ENCODE measurements around the gene DAZAP2.

The DAZAP2 gene

DNA sequence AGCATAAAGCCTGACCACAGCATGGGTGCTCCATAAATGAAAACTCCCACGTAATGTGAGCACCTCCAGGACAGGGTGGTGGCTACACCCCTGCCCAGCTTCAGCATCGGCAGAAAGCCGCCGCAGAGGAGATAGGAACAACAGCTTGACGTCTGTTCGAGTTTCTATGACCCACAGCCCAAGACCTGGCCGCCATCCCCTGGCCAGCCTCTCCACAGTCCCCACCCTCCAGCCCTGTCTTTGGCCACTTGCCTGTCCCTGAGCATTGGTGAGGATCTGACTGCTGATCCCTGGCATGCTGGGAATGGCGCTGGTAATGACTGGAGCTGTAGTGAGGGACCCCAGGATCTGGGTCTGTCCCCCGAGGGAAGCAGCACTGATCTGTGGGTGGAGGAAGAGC is 42.1 kb upstream of the DAZAP2 start:
- in situ Hi-C loops (cut with HindIII; ENCODE audit: low sequenced_read_pairs), result no loop called here

DNA sequence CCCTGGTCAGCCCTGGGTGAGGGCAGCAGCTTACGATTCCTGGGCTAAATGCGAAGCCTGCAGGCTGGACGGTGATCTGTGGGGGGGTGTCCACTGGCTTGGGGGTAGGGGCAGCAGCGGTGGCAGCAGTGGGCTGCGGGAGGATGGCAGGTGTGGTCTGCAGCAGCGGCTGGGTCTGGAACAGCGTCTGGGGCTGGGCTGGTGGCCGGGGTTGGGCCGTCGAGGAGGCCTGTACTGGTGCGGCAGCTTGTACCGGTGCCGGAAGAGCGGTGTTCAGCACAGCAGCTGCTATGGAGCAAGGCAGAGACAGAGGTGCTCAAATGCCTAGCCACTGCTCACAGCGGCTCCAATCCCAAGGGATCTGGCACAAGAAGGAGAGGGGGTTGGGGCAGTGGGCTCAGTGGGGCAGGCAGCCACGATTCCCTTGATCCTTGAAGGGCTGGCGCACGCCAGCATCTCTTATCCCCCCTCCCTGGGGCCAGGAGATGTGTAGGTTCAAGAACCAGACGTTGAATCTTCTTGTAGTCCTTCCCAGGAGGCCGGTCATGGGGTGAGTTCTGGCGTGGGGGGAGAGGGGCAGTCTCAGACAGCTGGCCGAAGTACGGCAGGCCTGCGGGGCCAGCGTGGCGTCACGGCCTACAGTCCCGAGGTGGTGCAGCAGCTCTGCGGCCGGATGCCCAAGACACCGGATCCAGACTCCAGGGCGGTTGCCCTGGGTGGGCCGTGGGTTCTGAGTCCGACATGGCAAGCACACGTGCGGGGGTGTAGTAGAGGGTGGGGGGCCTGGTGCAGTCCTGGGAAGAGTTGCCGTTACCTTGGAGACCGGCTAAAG is 40.7 kb upstream of the DAZAP2 start:
- DNase-seq (ENCODE audit: low read depth), result no peak
- no peak overlapping the region for H3K4me3 ChIP-seq (ENCODE audit: low read depth, low read length)
- TF ChIP-seq, protein P1, sequence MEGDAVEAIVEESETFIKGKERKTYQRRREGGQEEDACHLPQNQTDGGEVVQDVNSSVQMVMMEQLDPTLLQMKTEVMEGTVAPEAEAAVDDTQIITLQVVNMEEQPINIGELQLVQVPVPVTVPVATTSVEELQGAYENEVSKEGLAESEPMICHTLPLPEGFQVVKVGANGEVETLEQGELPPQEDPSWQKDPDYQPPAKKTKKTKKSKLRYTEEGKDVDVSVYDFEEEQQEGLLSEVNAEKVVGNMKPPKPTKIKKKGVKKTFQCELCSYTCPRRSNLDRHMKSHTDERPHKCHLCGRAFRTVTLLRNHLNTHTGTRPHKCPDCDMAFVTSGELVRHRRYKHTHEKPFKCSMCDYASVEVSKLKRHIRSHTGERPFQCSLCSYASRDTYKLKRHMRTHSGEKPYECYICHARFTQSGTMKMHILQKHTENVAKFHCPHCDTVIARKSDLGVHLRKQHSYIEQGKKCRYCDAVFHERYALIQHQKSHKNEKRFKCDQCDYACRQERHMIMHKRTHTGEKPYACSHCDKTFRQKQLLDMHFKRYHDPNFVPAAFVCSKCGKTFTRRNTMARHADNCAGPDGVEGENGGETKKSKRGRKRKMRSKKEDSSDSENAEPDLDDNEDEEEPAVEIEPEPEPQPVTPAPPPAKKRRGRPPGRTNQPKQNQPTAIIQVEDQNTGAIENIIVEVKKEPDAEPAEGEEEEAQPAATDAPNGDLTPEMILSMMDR (IDR thresholded peaks at IDR 0.05; ENCODE audit: low read depth, low read length, missing control alignments), result no peak
- in situ Hi-C loops (cut with HindIII; ENCODE audit: low sequenced_read_pairs), result no loop called here

More for the DNA sequence above, 42.1 kb upstream of the DAZAP2 start:
- TF ChIP-seq, protein P1 (IDR thresholded peaks at IDR 0.05; ENCODE audit: low read depth, low read length, missing control alignments), result no peak
- H3K4me3 ChIP-seq (ENCODE audit: low read depth, low read length), result no peak overlapping the region
- DNase-seq (ENCODE audit: low read depth), result no peak

DNA sequence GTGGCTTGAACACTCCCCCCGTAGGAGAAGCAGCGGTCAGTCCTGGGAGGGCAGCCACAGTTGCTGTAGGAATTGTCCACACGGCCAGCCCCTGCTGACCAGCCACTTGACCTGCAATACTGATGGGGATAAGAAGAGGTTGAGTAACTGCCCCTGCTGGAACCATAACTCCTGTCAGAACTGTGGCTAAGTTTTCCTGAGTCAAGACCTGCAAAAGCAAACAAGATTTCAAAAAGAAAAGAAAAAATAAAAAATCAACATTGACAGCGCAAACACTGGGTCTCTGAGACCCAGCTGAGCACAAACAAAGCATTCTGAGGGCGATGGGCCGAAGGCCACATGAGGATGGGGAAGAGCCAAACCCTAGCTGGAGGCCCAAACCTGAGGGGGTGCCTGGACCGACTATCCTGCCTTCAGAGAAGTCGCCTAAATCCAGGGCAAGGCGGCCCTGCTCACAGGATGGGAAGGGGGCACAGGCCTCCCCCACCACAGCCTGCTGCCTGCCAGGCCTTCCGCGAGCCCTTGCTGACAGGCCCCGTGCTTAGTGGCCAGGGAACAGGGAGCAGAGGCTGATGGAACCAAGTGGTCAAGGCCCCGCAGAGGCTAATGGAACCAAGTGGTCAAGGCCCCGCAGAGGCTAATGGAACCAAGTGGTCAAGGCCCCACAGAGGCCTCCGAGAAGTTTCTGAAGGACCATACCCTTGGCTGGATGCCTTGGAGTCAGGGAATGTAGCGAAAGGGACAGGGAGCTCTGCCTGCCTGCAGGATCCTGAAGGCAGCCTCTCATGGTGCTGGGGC is 39.9 kb upstream of the DAZAP2 start:
- H3K4me3 ChIP-seq (ENCODE audit: low read depth, low read length), result no peak overlapping the region
- TF ChIP-seq, protein P1 (IDR thresholded peaks at IDR 0.05; ENCODE audit: low read depth, low read length, missing control alignments), result no peak
- DNase-seq (ENCODE audit: low read depth), result no peak
- in situ Hi-C loops (cut with HindIII; ENCODE audit: low sequenced_read_pairs), result no loop called here

DNA sequence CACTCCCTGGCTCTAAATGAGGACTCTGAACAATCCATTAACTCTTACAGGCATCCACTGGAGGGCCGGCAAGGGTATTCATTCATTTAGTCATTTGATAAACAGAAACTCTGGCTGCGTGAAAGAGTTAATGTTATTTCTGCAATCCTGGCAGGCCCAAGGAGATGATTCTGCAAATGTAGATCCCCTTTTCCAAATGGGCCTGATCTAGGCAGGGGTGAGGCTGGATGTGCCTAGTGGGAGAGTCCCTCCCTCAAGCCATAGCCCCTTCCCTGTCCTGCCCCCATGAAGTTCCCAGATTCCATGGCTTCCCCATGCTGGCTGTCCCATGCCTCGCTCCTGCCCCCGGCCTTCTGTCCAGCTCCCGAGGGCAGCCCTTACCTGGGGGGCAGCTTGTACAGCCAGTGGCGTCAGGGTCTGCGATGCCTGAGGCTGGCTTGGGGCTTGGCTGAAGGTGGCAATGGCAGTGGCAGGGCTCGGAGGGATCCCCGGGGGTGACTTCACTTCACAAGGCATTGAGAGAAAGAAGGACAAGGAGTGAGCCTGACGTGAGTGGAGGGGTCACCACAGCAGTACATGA is 39.2 kb upstream of the DAZAP2 start:
- TF ChIP-seq, protein P1 (IDR thresholded peaks at IDR 0.05; ENCODE audit: low read depth, low read length, missing control alignments), result no peak
- DNase-seq (ENCODE audit: low read depth), result no peak
- no peak overlapping the region for H3K4me3 ChIP-seq (ENCODE audit: low read depth, low read length)
- in situ Hi-C loops (cut with HindIII; ENCODE audit: low sequenced_read_pairs), result no loop called here

DNA sequence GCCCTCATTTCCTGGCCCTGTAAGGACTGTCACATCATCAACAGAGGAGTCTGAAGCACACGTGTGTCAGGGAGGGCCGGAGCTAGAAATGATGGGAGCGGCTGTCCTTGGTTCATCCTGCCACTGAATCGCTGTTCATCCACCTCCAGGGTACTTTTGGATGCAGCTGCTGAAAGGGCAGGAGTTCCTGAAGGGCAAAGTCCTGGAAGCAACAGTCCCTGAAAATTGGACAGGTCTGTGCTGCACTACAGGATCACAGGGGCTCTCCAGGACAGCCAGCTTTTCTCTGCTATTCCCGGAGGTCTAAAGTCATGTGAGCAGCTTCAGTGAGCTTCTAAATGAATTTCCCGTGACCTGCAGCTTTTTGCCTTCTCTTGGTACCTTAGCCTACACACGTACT is 38.5 kb upstream of the DAZAP2 start:
- in situ Hi-C loops (cut with HindIII; ENCODE audit: low sequenced_read_pairs), result no loop called here
- no peak overlapping the region for H3K4me3 ChIP-seq (ENCODE audit: low read depth, low read length)
- no peak for DNase-seq (ENCODE audit: low read depth)
- TF ChIP-seq, protein P1 (IDR thresholded peaks at IDR 0.05; ENCODE audit: low read depth, low read length, missing control alignments), result no peak

DNA sequence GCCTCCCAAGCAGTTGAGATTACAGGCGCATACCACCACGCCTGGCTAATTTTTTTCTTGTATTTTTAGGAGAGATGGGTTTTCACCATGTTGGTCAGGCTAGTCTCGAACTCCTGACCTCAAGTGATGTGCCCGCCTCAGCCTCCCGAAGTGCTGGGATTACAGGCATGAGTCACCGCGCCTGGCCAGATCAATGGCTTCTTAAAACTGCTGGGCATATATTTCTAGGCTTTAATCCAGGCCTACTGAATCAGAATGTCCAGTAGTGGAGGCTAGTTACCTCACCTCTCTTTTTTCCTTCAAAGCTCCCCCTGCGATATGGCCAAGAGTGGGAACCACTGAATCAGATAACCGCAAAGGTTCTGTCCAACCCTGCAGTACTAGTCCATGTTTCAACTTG is 37.8 kb upstream of the DAZAP2 start:
- TF ChIP-seq, protein P1 (IDR thresholded peaks at IDR 0.05; ENCODE audit: low read depth, low read length, missing control alignments), result no peak
- H3K4me3 ChIP-seq (ENCODE audit: low read depth, low read length), result no peak overlapping the region
- in situ Hi-C loops (cut with HindIII; ENCODE audit: low sequenced_read_pairs), result no loop called here
- no peak for DNase-seq (ENCODE audit: low read depth)

All from astrocyte of the cerebellum (primary cell).